Type B pancreatic cell (in vitro differentiated cells): ENCODE results near the gene GLOD4. TPM values are rescaled to one million over a fixed set of nuclear protein-coding genes. Genes with fewer than 3 reads are reported as not detected.
A peak's percentile ranks its signal among the peaks of the same experiment; 100 is the strongest.
"Not testable (repeated sequence)": the region's sequence is repeated elsewhere in the genome, so short reads cannot be mapped to it uniquely, and the experiment has no call there.

Experiments used
- DNase-seq: peaks from one replicate; pipeline ENCODE4 v3.0.0; 2021; ENCODE audit warnings: mixed read lengths; ENCODE audit not compliant: unreplicated experiment; ENCODE audit errors: extremely low spot score
- H3K27ac Mint-ChIP-seq: 2 replicates; pipeline ENCODE4 v1.8.0; 2021; ENCODE audit warnings: mild to moderate bottlenecking, mixed read lengths
- H3K27me3 Mint-ChIP-seq: 2 replicates; pipeline ENCODE4 v1.8.0; 2021; ENCODE audit warnings: mixed read lengths
- H3K36me3 Mint-ChIP-seq: 2 replicates; pipeline ENCODE4 v1.8.0; 2021; ENCODE audit warnings: mixed read lengths
- H3K4me1 Mint-ChIP-seq: one replicate; pipeline ENCODE4 v1.8.0; 2021; ENCODE audit warnings: mixed read lengths; ENCODE audit not compliant: unreplicated experiment
- H3K4me3 Mint-ChIP-seq: 2 replicates; pipeline ENCODE4 v1.8.0; 2021; ENCODE audit warnings: mild to moderate bottlenecking, mixed read lengths
- H3K9me3 Mint-ChIP-seq: 2 replicates; pipeline ENCODE4 v1.8.0; 2021; ENCODE audit warnings: mixed read lengths
- CTCF ChIP-seq: fragments of 200-600 bp; sonication (generic); conservative IDR thresholded peaks from 2 replicates; pipeline ENCODE4 v1.5.0; 2021; ENCODE audit warnings: antibody characterized with exemption, mild to moderate bottlenecking
- total RNA-seq: library from RNA; stranded (reverse); gene quantifications from 2 replicates; pipeline ENCODE4 v1.2.1, GENCODE V29; 2021; ENCODE audit warnings: low replicate concordance

The GLOD4 gene
- total RNA-seq, 1 donor from 2014 or later: 99.4 TPM

DNA sequence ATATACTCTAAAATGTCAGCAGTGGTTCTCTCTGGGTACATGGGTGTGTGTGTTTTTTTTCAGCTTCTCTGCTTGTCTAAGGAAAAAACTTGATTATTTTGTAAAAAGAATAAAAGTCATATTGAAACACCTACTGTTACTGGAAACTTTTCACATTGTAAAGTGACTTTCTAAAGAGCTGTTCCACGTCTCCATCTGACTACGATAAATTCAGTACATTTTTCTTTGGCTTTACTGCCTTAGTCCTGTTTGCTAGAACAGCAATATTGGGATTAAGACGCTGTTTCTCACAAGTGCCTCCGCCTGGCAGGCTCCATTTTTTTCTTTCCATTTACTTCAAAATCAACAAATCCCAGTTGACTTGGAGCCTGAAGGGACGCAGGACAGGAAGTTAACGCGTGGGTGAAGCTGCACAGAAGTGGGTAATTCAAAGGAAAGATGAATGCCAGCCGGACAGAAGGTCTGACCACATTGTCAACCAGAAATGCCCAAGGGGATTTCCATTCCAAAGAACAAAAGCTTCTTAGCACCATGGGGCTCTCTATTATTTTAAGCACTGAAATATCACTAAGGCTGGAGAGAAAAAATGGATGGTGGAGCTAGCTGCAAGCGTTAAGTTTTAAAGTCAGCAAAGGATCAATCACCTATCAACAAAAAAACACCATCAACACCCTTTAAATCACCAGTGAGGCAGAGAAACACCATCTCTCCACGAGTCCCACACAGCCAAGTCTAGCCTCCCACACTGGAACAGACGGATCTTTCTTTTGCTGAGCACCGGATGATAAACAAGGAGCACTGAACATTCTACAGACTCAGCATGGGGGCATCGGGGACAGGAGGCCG is 8.4 kb downstream of the GLOD4 start:
- Mint-ChIP-seq H3K4me1 (peaks cover 6% of the 10 kb centered on the region), H3K36me3 (peaks cover 51% of the 10 kb centered on the region), H3K27me3 (no peaks in the 10 kb centered on the region), H3K9me3 (no peaks in the 10 kb centered on the region), H3K27ac (no peak overlapping the region), H3K4me3 (peak overlapping the region; percentile 15)
- no peak for DNase-seq
- no peak for TF ChIP-seq CTCF

GRCh38 chr17:773016-773415 is 9.1 kb downstream of the GLOD4 start:
- Mint-ChIP-seq H3K36me3 (peaks cover 46% of the 10 kb centered on the region), H3K27ac (no peak overlapping the region), H3K4me1 (peaks cover 6% of the 10 kb centered on the region), H3K4me3 (no peak overlapping the region), H3K9me3 (no peaks in the 10 kb centered on the region), H3K27me3 (no peaks in the 10 kb centered on the region)
- TF ChIP-seq CTCF: no peak
- no peak for DNase-seq

DNA sequence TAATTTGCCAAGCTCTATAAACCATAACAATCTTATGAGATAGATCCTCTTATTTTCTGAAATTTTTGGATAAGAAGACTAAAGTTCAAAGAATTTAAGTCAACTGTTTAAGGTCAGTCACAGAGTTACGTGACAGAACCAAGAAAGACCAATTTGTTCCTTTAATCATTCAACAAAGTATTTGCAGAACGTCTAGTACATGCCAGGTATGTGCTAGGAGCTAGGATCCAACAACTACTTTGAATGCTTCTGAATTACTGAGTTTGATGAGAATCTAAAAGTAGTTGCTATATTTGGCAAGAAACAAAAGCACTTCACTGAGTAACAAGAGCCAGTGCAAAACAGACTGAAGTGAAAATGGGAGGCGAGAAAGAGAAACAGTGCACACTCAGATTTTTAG is 15.0 kb downstream of the GLOD4 start:
- no peak overlapping the region for H3K27ac Mint-ChIP-seq
- no peaks in the 10 kb centered on the region for H3K27me3 Mint-ChIP-seq
- H3K36me3 Mint-ChIP-seq: peaks cover 21% of the 10 kb centered on the region
- TF ChIP-seq CTCF: no peak
- DNase-seq: no peak
- H3K4me1 Mint-ChIP-seq: no peaks in the 10 kb centered on the region
- no peaks in the 10 kb centered on the region for H3K9me3 Mint-ChIP-seq
- no peak overlapping the region for H3K4me3 Mint-ChIP-seq

DNA sequence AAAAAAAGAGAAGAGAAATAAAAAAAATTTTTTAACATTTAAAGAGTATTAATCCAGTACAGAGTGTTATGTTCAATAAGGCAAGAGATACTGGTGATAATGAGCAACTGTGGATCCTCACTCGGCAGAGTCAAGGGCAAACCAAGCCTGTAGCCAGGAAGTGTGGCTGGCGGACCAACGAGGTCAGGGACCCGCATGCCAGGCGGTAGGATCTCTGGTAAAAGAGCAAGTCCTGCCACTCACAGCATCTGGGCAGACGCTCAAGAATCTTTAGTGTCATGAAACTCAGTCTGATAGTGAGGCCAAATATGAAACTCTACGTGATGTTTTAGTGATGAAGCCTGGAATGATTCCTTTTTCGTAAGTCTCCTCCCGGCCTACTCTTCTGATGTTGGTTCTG is 21.7 kb downstream of the GLOD4 start:
- H3K4me1 Mint-ChIP-seq: peaks cover 9% of the 10 kb centered on the region
- no peak for DNase-seq
- no peak overlapping the region for H3K4me3 Mint-ChIP-seq
- peaks cover 42% of the 10 kb centered on the region for H3K36me3 Mint-ChIP-seq
- no peak for TF ChIP-seq CTCF
- no peaks in the 10 kb centered on the region for H3K27me3 Mint-ChIP-seq
- H3K9me3 Mint-ChIP-seq: no peaks in the 10 kb centered on the region
- no peak overlapping the region for H3K27ac Mint-ChIP-seq

- H3K4me3 Mint-ChIP-seq: no peak overlapping the region
- peaks cover 13% of the 10 kb centered on the region for H3K4me1 Mint-ChIP-seq
- H3K27ac Mint-ChIP-seq: no peak overlapping the region
- TF ChIP-seq CTCF: no peak
- H3K9me3 Mint-ChIP-seq: no peaks in the 10 kb centered on the region
- no peaks in the 10 kb centered on the region for H3K27me3 Mint-ChIP-seq
- no peak for DNase-seq
- H3K36me3 Mint-ChIP-seq: peaks cover 38% of the 10 kb centered on the region
Observed at GRCh38 chr17:759964-760363, 22.1 kb downstream of the GLOD4 start.

GRCh38 chr17:756010-756567 is 26.0 kb downstream of the GLOD4 start:
- DNase-seq, H3K9me3 Mint-ChIP-seq, H3K27me3 Mint-ChIP-seq: not testable (repeated sequence)
- H3K4me3 Mint-ChIP-seq: peak overlapping the region; percentile 3
- H3K36me3 Mint-ChIP-seq: peaks cover 28% of the 10 kb centered on the region
- H3K27ac Mint-ChIP-seq: peak overlapping the region; percentile 73
- H3K4me1 Mint-ChIP-seq: peaks cover 24% of the 10 kb centered on the region

DNA sequence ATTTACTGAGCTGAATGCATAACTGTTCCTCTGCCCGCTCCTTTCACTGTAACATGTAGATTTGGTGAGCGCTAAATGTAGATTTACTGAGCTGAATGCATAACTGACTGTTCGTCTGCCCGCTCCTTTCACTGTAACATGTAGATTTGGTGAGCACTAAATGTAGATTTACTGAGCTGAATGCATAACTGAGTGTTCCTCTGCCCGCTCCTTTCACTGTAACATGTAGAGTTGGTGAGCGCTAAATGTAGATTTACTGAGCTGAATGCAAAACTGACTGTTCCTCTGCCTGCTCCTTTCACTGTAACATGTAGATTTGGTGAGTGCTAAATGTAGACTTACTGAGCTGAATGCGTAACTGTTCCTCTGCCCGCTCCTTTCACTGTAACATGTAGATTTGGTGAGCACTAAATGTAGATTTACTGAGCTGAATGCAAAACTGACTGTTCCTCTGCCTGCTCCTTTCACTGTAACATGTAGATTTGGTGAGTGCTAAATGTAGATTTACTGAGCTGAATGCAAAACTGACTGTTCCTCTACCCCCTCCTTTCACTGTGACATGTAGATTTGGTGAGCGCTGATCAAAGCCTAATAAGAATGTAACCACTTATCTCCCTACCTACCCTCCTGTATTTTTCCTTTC is 26.6 kb downstream of the GLOD4 start:
- peak overlapping the region; percentile 73 for H3K27ac Mint-ChIP-seq
- H3K9me3 Mint-ChIP-seq: not testable (repeated sequence)
- peak overlapping the region; percentile 3 for H3K4me3 Mint-ChIP-seq

More for the DNA sequence above, 26.6 kb downstream of the GLOD4 start:
- not testable (repeated sequence) for H3K27me3 Mint-ChIP-seq, DNase-seq
- peaks cover 30% of the 10 kb centered on the region for H3K4me1 Mint-ChIP-seq
- peaks cover 25% of the 10 kb centered on the region for H3K36me3 Mint-ChIP-seq
